HEK293T (cell line): Measurements from ENCODE around the gene WASHC3.

Experiments
- CTCF ChIA-PET: fragments of 350-600 bp; formaldehyde crosslinking; extraction: SDS; loops from one replicate; lab custom pipeline; 2021; ENCODE audit warnings: antibody characterized with exemption, inconsistent platforms; lab: Yijun Ruan, JAX
- POLR2A ChIA-PET: fragments of 350-600 bp; formaldehyde crosslinking; extraction: SDS; loops from one replicate; lab custom pipeline; 2020; ENCODE audit warnings: antibody characterized with exemption, inconsistent platforms; lab: Yijun Ruan, JAX
- DNase-seq: peaks from one replicate; pipeline ENCODE4 v3.0.0; 2012; ENCODE audit warnings: mixed read lengths; ENCODE audit errors: extremely low spot score
- ARNT ChIP-seq: fragments of 450-650 bp; IDR thresholded peaks from 2 replicates; pipeline ENCODE4 v1.6.1; 2017; ENCODE audit warnings: mild to moderate bottlenecking
- BHLHE40 ChIP-seq: fragments of 450-650 bp; IDR thresholded peaks from 2 replicates; pipeline ENCODE4 v1.6.1; 2016; ENCODE audit warnings: mild to moderate bottlenecking, moderate library complexity, borderline replicate concordance
- CTBP1 ChIP-seq: fragments of 450-650 bp; IDR thresholded peaks from 2 replicates; pipeline ENCODE4 v1.6.1; 2016; ENCODE audit warnings: borderline replicate concordance
- ELF4 ChIP-seq: fragments of 450-650 bp; IDR thresholded peaks from 2 replicates; pipeline ENCODE4 v1.6.1; 2017; ENCODE audit warnings: antibody characterized with exemption
- FOXA1 ChIP-seq: fragments of 450-650 bp; IDR thresholded peaks from 2 replicates; pipeline ENCODE4 v1.6.1; 2016; ENCODE audit warnings: mild to moderate bottlenecking
- FOXK2 ChIP-seq: fragments of 450-650 bp; IDR thresholded peaks from 2 replicates; pipeline ENCODE4 v1.6.1; 2016; ENCODE audit warnings: mild to moderate bottlenecking
- FOXM1 ChIP-seq: fragments of 450-650 bp; IDR thresholded peaks from 2 replicates; pipeline ENCODE4 v1.6.1; 2017; ENCODE audit warnings: mild to moderate bottlenecking, borderline replicate concordance
- HDGF ChIP-seq: fragments of 450-650 bp; IDR thresholded peaks from 2 replicates; pipeline ENCODE4 v1.6.1; 2017; ENCODE audit warnings: antibody characterized with exemption, borderline replicate concordance
- L3MBTL2 ChIP-seq: fragments of 450-650 bp; conservative IDR thresholded peaks from 2 replicates; pipeline ENCODE4 v1.6.1; 2016; ENCODE audit warnings: mild to moderate bottlenecking
- LEF1 ChIP-seq: fragments of 450-650 bp; IDR thresholded peaks from 2 replicates; pipeline ENCODE4 v1.6.1; 2017; ENCODE audit warnings: mild to moderate bottlenecking, borderline replicate concordance
- NFRKB ChIP-seq: fragments of 450-650 bp; IDR thresholded peaks from 2 replicates; pipeline ENCODE4 v1.6.1; 2016; ENCODE audit warnings: mild to moderate bottlenecking, moderate library complexity
- PKNOX1 ChIP-seq: fragments of 450-650 bp; IDR thresholded peaks from 2 replicates; pipeline ENCODE4 v1.6.1; 2016
- SP1 ChIP-seq: fragments of 450-650 bp; IDR thresholded peaks from 2 replicates; pipeline ENCODE4 v1.6.1; 2017
- SUZ12 ChIP-seq: fragments of 450-650 bp; IDR thresholded peaks from 2 replicates; pipeline ENCODE4 v1.6.1; 2016; ENCODE audit warnings: mild to moderate bottlenecking
- TARDBP ChIP-seq: fragments of 450-650 bp; IDR thresholded peaks from 2 replicates; pipeline ENCODE4 v1.6.1; 2016
- ZNF384 ChIP-seq: fragments of 450-650 bp; IDR thresholded peaks from 2 replicates; pipeline ENCODE4 v1.6.1; 2016

The WASHC3 gene

GRCh38 chr12:102033991-102034745 lies 27.6 kb downstream of the WASHC3 start:
- no peak for DNase-seq
- POLR2A ChIA-PET = no interaction called here
- CTCF ChIA-PET = no interaction called here
- TF ChIP-seq ZNF384 = no peak
- TF ChIP-seq ARNT = no peak
- TF ChIP-seq NFRKB = no peak
- TF ChIP-seq SUZ12 = no peak
- TF ChIP-seq LEF1 = no peak
- no peak for TF ChIP-seq FOXM1
- TF ChIP-seq PKNOX1 = no peak
- TF ChIP-seq SP1 = no peak
- TF ChIP-seq FOXK2 = no peak
- no peak for TF ChIP-seq CTBP1
- no peak for TF ChIP-seq FOXA1

- DNase-seq = no peak
- no peak for TF ChIP-seq LEF1
- TF ChIP-seq FOXM1 = no peak
- TF ChIP-seq FOXA1 = no peak
- no peak for TF ChIP-seq SUZ12
- no peak for TF ChIP-seq PKNOX1
- TF ChIP-seq SP1 = no peak
- TF ChIP-seq ELF4 = no peak
- no peak for TF ChIP-seq FOXK2
- no peak for TF ChIP-seq BHLHE40
- no peak for TF ChIP-seq HDGF
- no peak for TF ChIP-seq L3MBTL2
- POLR2A ChIA-PET = no interaction called here
- CTCF ChIA-PET = no interaction called here
These were observed 29.9 kb downstream of the WASHC3 start for GRCh38 chr12:102031852-102032251.

- POLR2A ChIA-PET = no interaction called here
- DNase-seq = no peak
- CTCF ChIA-PET = no interaction called here
- no peak for TF ChIP-seq FOXA1
- TF ChIP-seq FOXM1 = no peak
- no peak for TF ChIP-seq TARDBP
- TF ChIP-seq SUZ12 = no peak
- no peak for TF ChIP-seq CTBP1
- no peak for TF ChIP-seq PKNOX1
- no peak for TF ChIP-seq ZNF384
- TF ChIP-seq FOXK2 = no peak
- TF ChIP-seq HDGF = no peak
- no peak for TF ChIP-seq BHLHE40
- no peak for TF ChIP-seq ARNT
These were observed 32.6 kb downstream of the WASHC3 start for GRCh38 chr12:102029141-102029540.

- CTCF ChIA-PET = no interaction called here
- POLR2A ChIA-PET = no interaction called here
- no peak for DNase-seq
These were observed 35.1 kb downstream of the WASHC3 start for GRCh38 chr12:102026728-102027127.

GRCh38 chr12:102024765-102025164 lies 37.0 kb downstream of the WASHC3 start:
- no peak for DNase-seq
- ChIA-PET POLR2A (no interaction called here), CTCF (no interaction called here)
- TF ChIP-seq SUZ12 = no peak
- no peak for TF ChIP-seq FOXM1
- TF ChIP-seq LEF1 = no peak
- TF ChIP-seq NFRKB = no peak
- TF ChIP-seq ZNF384 = no peak
- TF ChIP-seq FOXK2 = no peak
- TF ChIP-seq CTBP1 = no peak
- no peak for TF ChIP-seq PKNOX1

More at GRCh38 chr12:102026728-102027127, 35.1 kb downstream of the WASHC3 start:
- TF ChIP-seq FOXM1 (no peak), SUZ12 (no peak), PKNOX1 (no peak), HDGF (no peak)

- no peak for TF ChIP-seq L3MBTL2
- no peak for TF ChIP-seq FOXA1
- TF ChIP-seq ZNF384 = no peak
- no peak for TF ChIP-seq ARNT
- no peak for TF ChIP-seq NFRKB
- no peak for TF ChIP-seq SUZ12
- no peak for TF ChIP-seq CTBP1
- no peak for TF ChIP-seq SP1
- TF ChIP-seq TARDBP = no peak
- ChIA-PET POLR2A (no interaction called here), CTCF (no interaction called here)
- no peak for DNase-seq
These were observed 38.4 kb downstream of the WASHC3 start for GRCh38 chr12:102023343-102023930.
